COR-L47 (cell line): ENCODE measurements around the gene NLGN1.
"Not testable (repeated sequence)": the region's sequence is repeated elsewhere in the genome, so short reads cannot be mapped to it uniquely, and the experiment has no call there.

ENCODE experiments used
- DNase-seq: peaks from one replicate; lab custom pipeline; 2025; lab: John Stamatoyannopoulos, UW

Gene NLGN1

GRCh38 chr3:174168538-174169254 is 771.2 kb downstream of the NLGN1 start:
- peak; percentile 83 for DNase-seq

GRCh38 chr3:174169736-174170135 is 772.2 kb downstream of the NLGN1 start:
- no peak for DNase-seq

GRCh38 chr3:174170248-174170647 is 772.7 kb downstream of the NLGN1 start:
- DNase-seq: no peak

- DNase-seq: no peak
Observed at GRCh38 chr3:174186377-174186989, 788.9 kb downstream of the NLGN1 start.

- DNase-seq: peak; percentile 39
Observed at GRCh38 chr3:174191380-174191779, 793.8 kb downstream of the NLGN1 start.

- DNase-seq: no peak
Observed at GRCh38 chr3:174191895-174192294, 794.4 kb downstream of the NLGN1 start.

- no peak for DNase-seq
Observed at GRCh38 chr3:174192471-174192870, 794.9 kb downstream of the NLGN1 start.

- no peak for DNase-seq
Observed at GRCh38 chr3:174193604-174194003, 796.1 kb downstream of the NLGN1 start.

GRCh38 chr3:174197416-174197815 is 799.9 kb downstream of the NLGN1 start:
- DNase-seq: no peak

GRCh38 chr3:174198199-174198598 is 800.7 kb downstream of the NLGN1 start:
- peak; percentile 55 for DNase-seq

- no peak for DNase-seq
Observed at GRCh38 chr3:174199696-174200095, 802.2 kb downstream of the NLGN1 start.

- peak; percentile 83 for DNase-seq
Observed at GRCh38 chr3:174202116-174202515, 804.6 kb downstream of the NLGN1 start.

- DNase-seq: no peak
Observed at GRCh38 chr3:174202561-174202960, 805.0 kb downstream of the NLGN1 start.

GRCh38 chr3:174204765-174205164 is 807.2 kb downstream of the NLGN1 start:
- no peak for DNase-seq

GRCh38 chr3:174206607-174207192 is 809.2 kb downstream of the NLGN1 start:
- no peak for DNase-seq

GRCh38 chr3:174208161-174208560 is 810.6 kb downstream of the NLGN1 start:
- peak; percentile 65 for DNase-seq

GRCh38 chr3:174211896-174212295 is 814.4 kb downstream of the NLGN1 start:
- DNase-seq: not testable (repeated sequence)

- DNase-seq: no peak
Observed at GRCh38 chr3:174215456-174215855, 817.9 kb downstream of the NLGN1 start.

- no peak for DNase-seq
Observed at GRCh38 chr3:174216019-174216418, 818.5 kb downstream of the NLGN1 start.

- DNase-seq: no peak
Observed at GRCh38 chr3:174216946-174217718, 819.6 kb downstream of the NLGN1 start.

- DNase-seq: no peak
Observed at GRCh38 chr3:174218016-174218415, 820.5 kb downstream of the NLGN1 start.

GRCh38 chr3:174219738-174220137 is 822.2 kb downstream of the NLGN1 start:
- no peak for DNase-seq
